ENCODE data around the gene GNB3.

Gene GNB3

DNA sequence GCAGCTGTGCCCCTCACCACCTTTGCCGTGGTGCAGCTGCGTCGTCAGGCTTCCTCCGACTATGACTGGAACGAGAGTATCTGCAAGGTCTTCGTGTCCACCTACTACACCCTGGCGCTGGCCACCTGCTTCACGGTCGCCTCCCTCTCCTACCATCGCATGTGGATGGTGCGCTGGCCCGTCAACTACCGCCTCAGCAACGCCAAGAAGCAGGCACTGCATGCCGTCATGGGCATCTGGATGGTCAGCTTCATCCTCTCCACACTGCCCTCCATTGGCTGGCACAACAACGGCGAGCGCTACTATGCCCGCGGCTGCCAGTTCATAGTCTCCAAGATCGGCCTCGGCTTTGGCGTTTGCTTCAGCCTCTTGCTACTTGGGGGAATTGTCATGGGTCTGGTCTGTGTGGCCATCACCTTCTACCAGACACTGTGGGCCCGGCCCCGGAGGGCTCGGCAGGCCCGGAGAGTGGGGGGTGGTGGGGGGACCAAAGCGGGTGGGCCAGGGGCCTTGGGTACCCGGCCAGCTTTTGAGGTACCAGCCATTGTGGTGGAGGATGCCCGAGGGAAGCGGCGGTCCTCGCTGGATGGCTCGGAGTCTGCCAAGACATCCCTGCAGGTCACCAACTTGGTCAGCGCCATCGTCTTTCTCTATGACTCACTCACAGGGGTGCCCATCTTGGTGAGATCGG is 16.5 kb upstream of the GNB3 start:
- DNase-seq: no peak

DNA sequence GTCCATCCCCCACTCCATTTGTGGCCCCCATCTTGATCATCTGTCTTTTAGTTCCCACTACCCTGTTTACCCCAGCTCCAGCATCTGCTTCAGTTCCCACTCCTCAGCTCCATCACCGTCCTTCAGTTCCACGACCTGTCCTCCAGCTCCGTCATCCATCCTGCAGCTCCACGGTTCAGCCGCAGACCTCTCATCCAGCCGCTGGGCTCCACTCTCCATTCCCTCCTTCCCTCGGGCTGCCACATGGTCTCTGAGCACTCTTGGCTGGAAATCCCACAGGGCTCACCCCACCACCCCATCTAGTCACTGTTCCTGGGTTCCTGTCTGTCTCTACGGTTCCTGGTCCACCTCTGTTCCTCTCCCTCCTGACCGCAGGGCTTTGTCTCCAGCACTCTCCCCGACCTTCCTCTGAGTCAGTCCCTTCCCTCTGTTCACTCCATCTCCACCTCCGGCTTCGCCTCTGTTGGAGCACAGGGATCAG is 15.8 kb upstream of the GNB3 start:
- DNase-seq: no peak

DNA sequence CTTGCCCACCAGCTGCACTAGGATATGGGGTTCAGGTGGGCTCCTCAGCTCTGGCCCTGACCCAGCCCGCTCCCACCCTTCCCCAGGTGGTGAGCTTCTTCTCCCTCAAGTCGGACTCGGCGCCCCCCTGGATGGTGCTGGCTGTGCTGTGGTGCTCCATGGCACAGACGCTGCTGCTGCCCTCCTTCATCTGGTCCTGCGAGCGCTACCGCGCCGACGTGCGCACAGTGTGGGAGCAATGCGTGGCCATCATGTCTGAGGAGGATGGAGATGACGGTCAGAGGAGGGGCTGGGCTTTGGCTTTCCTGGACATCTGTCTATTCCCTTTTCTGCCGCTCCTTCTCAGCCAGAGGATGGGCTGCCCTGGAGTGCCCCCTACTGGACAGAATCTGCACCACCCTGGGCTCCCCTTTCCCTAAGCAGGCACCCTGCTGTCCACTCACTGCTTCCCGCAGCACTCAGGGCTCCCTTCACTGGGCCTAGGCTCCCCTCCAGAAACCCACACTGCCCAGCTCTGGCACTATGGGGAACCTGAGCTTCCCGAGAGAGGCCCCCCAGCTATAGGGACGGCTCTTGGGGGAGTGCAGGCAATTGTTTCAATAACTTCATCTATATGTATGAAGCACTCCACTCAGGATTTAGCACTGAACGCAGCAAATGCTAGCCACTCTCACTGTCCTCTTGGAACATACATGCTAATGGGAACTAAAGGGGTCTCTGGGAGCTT is 15.2 kb upstream of the GNB3 start:
- DNase-seq: peak; percentile 75

DNA sequence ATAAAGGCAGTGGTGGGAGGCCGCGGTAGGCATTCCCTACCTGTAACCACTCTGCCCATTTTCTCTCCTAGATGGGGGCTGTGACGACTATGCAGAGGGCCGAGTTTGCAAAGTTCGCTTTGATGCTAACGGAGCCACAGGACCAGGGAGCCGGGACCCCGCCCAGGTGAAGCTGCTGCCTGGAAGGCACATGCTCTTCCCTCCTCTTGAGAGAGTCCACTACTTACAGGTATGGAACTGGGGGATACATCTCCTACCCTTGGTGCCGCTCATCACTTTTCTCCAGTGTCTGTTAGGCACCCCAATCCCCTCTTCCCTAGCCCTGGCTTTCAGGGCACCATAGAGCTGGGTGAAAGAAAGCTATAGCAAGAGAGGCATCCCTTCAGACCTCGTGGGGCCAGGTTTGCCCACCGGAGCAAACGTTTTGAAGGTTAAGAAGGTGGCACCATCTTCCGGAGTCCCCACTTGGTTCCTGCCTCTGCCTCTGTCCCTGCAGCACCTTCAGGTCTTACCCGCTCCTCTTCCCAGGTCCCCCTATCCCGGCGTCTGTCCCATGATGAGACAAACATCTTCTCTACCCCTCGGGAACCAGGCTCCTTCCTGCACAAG is 14.5 kb upstream of the GNB3 start:
- DNase-seq: no peak

DNA sequence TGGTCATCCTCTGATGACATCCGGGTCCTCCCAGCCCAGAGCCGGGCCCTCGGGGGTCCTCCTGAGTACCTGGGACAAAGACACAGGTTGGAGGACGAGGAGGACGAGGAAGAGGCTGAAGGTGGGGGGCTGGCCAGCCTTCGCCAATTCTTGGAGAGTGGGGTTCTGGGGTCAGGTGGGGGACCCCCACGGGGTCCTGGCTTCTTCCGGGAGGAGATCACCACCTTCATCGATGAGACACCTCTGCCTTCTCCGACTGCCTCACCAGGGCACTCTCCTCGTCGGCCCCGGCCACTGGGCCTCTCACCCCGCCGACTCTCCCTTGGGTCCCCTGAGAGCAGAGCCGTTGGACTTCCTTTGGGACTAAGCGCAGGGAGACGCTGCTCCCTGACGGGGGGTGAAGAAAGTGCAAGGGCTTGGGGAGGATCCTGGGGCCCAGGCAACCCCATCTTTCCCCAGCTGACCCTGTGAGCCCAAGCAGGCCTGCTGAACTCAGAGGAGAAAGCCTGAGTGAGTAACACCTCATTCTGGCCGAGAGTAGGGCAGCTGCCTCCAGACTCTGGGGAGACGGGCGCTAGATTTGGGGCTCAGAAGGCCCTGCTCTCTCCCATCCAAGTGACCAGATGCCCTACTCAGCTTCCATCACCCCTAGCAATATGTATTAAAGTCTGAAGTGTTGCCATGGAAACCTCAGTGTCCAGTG is 13.8 kb upstream of the GNB3 start:
- DNase-seq: no peak

DNA sequence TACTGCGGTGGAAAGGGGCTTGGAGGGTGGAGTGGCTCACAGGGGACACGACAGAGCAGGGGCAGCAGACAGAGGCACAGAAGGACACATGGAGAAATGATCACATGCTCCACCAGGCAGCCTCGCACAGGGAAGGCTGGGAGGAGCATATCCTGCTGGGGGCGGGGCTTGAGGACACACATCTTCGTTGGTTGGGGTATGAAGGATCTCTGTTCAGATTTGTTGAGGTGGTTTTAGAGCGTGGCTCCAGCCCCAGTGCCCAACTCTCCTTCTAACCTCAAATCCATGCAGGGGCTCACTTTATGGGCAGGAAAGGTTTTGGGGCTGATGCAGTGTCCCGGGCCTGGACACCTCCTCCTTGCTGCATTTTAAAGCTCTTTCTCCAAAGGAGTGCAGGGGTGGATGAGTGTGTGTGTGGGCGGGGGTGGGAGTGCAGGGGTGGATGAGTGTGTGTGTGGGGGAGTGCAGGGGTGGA is 13.3 kb upstream of the GNB3 start:
- DNase-seq: peak; percentile 87

DNA sequence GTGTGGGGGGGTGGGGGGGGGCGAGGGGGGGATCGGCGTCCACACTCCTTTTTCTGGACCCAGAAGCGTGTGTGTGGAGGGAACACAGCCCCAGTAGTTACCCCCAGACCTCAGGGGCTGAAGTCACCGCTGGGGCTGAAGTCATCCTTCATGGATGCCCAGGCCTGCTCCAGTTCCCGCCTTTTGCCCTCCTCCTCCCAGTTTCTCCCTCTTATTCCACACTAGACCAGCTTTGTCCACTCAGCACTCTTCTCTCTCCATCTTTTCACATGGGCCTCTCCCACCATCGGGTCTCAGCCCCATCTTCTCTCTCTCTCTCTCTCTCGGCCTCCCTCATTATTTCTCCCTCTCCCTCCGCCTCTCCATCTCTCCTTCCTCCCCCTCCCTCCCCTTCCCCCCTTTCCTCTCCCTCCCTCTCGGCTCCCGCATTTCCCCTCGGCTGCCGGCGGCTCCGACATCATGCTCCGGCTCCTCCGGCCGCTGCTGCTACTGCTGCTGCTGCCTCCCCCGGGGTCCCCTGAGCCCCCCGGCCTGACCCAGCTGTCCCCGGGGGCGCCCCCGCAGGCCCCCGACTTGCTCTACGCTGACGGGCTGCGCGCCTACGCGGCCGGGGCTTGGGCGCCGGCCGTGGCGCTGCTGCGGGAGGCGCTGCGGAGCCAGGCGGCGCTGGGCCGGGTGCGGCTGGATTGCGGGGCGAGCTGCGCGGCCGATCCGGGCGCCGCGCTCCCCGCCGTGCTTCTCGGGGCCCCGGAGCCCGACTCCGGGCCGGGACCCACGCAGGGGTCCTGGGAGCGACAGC is 12.5 kb upstream of the GNB3 start, which contains the start of gene P3H3:
Gene P3H3, plus strand, starts transcription at position 426 of the 799 bp plus-strand sequence. Its CDS starts 34 bp downstream, at position 460.
- DNase-seq: peak; percentile 67

DNA sequence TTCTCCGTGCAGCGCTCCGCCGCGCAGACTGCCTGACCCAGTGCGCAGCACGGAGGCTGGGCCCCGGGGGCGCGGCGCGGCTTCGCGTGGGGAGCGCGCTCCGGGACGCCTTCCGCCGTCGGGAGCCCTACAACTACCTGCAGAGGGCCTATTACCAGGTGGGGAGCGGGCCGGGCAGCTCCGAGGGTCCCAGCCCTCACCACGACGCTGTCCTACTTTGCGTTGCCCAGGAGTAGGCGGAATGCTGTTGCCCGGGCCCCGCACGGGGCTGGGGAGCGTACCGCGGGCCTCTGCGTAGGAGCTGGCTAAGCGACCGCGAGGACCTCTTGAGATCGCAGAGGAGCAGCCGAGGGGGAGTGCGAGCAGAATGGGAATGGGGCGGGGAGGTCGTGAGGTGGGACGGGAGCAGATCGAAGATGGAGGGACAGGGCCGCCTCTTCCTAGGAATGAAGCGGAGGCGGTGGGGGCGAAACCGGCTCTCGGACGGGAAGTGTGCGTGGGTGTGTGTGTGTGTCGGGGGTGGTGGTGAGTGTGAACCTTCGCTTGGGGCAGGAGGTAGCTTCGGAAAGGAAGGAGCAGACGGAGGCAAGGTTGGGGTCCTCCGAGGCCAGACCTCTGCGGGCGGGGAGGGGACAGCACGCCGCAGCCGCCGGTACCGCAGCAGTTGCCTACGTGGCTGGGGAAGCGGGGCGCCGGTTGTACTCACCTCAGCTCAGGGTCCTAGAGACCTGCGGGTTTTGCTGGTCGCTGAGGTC is 11.8 kb upstream of the GNB3 start:
- DNase-seq: peak; percentile 54

DNA sequence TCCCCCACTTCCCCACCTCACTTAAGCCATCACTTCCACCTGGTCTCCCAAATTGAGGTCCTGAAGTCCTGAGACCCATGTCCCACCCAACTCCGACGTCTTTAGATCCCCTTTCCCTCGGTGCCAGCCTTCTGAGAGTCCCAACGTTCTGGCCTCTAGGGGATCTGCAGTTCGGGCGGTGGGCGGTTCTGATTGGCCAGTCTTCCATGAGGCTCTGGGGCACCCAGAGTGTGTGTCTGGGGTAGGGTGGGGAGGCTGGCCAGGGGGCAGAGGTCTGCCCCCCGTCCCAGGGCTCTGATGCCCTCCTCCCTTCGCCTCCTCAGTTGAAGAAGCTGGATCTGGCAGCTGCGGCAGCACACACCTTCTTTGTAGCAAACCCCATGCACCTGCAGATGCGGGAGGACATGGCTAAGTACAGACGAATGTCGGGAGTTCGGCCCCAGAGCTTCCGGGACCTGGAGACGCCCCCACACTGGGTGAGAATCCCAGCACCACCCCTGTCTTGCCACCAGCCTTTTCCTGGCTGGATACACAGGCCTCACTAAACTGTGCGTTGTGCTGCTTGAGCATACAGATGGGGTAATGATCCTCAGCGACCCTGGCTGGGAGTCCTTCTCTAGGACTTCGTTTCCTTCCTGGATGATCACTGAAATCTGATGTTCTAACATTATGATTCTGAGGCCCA is 11.0 kb upstream of the GNB3 start:
- no peak for DNase-seq

DNA sequence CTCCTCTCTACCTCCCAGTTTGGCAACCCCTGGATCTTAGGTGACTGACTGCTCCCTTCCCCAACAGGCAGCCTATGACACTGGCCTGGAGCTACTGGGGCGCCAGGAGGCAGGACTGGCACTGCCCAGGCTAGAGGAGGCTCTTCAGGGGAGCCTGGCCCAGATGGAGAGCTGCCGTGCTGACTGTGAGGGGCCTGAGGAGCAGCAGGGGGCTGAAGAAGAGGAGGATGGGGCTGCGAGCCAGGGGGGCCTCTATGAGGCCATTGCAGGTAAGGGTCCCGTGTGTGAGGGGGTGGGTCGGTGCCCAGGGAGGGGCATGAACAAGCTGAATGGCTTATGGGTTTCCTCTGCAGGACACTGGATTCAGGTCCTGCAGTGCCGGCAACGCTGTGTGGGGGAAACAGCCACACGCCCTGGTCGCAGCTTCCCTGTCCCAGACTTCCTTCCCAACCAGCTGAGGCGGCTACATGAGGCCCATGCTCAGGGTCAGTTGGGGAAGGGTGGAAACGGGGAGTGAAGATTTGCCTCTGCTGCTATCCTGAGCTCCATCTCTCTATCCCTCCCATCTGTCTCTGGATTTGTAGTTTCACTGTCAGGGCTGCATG is 10.3 kb upstream of the GNB3 start:
- DNase-seq: no peak

DNA sequence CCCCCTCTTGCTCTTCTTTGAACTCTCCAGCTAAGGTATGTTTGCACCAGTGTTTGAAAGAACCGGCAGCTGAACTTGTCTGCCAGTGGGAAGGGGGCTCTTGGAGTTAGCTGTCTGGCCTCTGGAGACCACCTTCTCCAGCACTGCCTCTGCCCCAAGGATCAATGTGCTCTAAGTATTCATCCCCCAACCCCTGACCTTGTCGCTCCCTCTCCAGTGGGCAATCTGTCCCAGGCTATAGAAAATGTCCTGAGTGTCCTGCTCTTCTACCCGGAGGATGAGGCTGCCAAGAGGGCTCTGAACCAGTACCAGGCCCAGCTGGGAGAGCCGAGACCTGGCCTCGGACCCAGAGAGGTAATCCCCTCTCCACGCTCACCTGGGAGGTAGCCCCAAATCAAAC is 9.7 kb upstream of the GNB3 start:
- no peak for DNase-seq

DNA sequence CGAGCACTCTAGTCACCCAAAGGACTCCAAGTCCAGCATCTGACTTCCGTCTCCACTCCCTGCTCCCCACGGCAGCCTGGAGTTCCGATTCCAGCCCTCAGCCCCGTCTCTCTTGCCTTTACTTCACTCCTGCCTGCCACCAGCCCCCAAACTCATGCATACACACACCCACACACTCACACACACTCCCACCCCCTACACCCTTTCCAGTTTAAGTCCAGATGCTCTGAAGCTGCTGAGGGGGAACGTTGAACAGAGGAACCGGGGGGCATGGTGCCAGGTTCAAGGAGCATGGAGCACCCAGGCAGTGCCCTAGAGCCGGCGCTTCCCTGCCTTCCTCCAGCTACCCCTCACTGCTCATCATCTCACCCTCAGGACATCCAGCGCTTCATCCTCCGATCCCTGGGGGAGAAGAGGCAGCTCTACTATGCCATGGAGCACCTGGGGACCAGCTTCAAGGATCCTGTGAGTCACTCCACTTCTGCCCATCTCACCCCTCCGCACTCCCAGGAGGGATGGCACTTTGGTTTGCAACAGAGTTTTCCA is 9.2 kb upstream of the GNB3 start:
- no peak for DNase-seq

DNA sequence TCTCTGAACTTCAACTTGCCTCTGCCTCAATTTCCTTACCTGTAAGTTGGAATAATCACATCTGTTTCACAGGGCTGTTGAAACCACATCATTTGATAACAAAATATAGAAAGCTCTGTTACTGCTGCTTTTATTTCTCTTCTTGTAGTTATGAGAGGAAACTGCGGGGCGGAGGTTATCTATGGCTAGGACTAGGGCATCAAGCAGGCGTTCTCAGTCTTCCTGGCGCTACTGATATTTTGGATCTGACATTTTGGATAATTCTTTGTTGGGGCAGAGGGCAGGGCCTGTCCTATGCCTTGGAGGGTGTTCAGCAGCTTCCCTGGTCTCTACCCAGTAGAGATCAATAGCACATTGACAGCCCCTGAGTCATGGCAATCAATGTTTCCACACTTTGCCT is 8.6 kb upstream of the GNB3 start:
- no peak for DNase-seq

DNA sequence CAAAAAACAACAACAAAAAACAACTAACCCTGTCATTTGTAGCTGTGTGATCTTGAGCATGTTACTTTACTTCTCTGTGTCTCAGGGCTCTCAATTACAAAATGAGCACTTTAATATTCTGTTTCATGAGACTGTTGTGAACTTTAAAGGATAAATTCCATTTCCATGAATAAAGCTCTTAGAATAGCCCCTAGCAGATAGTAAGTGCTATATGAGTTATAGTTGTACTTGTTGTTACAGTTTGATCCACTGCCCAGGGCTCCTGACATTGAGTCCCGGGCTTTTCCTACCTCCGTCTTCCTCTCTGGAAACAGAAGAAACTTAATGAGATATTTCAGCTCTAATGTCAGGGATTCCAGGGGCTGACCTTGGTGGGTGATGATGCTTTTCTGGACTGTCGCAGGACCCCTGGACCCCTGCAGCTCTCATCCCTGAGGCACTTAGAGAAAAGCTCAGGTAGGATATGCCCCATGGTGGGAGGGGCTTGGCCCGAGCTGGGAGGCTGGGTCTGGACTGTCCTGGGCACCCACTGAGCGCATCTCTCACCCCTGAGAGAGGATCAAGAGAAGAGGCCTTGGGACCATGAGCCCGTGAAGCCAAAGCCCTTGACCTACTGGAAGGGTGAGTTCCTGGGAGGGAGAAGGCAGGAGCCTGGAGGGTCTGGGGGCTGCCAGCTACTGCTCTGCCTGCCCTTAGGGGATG is 7.4 kb upstream of the GNB3 start:
- no peak for DNase-seq

DNA sequence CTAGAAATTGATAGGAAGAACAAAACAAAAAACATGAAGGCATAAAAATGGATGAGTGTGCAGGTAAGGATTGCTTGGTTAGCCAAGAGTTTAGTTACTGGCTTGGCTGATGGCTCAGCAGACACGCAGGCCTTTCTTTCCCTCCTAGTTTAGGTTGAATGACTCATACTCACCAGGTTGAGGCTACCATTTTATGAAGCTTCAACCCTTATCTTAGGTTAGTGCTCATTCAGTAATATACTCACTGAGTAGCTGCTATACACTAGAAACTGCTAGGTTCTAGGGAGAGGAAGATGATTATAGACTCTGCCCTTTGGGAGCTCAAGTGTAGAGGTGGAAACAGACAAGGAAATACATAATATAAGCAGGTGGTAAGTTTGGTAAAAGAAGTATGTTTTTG is 6.5 kb upstream of the GNB3 start:
- DNase-seq: no peak

DNA sequence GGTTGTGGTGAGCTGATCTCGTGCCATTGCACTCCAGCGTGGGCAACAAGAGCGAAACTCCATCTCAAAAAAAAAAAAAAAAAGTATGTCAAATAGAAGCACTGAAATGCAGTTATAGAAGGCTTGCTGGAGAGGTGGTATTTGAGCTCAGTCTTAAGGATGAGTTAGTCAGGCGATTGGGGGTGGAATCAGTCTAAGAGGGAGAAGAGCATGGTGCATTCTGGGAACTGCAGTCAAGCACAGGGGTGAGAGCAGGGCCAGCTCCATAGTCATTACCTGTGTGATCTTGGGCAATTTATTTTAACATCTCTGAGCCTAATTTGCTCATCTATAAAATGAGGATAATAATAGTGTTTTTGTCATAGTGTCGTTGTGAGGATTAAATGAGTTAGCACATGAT is 5.9 kb upstream of the GNB3 start:
- no peak for DNase-seq

DNA sequence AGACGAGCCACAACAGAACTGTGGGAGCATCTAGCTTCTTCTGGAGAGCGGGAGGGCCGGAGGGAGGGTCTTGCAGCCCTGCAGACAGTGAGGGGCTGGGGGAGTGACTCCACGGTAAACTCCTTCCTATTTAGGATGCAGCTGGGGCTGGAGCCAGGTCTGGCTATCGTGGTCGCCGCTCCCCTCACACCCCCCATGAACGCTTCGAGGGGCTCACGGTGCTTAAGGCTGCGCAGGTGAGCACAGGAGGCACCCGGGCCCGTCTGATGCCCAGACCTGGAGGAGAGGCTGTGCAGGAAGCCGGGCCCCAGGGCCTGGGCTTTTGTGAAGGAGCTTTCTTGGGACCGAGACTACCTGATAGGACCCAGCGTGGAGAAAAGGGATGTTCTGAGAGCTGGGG is 3.9 kb upstream of the GNB3 start:
- no peak for DNase-seq

DNA sequence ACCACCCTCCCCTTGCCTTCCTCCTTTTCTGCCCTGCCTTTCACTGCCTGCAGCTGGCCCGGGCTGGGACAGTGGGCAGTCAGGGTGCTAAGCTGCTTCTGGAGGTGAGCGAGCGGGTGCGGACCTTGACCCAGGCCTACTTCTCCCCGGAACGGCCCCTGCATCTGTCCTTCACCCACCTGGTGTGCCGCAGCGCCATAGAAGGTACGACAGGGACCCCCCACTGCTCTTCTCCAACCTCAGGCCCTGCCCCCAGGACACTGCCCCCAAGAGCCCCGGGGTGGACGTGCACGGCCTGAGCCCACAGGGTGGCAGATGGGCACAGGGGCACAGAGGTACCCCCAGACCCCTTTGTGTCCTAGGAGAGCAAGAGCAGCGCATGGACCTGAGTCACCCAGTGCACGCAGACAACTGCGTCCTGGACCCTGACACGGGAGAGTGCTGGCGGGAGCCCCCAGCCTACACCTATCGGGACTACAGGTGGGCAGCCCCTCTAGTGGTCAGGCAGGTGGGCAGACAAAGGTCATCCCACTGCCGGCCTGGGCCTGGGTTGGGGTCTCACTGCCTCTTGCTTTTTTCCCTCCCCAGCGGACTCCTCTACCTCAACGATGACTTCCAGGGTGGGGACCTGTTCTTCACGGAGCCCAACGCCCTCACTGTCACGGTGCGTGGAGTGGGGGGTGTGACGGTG is 3.2 kb upstream of the GNB3 start:
- no peak for DNase-seq

DNA sequence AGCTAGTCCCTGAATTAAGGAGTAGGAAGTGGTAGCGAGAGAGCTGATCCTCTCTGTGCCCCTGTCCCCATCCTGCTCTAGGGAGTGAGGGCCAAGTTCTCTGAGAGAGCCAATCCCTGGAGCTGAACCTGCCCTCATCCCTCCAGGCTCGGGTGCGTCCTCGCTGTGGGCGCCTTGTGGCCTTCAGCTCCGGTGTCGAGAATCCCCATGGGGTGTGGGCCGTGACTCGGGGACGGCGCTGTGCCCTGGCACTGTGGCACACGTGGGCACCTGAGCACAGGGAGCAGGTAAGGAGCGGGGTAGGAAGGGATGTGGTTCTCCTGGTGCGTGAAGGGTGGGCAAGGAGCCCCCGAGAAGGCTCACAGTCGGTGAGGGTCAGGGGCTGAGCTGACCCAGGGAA is 1.9 kb upstream of the GNB3 start:
- DNase-seq: no peak
